HG03060 (cell line): ENCODE data around the gene RIMS4.
"Not testable (repeated sequence)": the region's sequence is repeated elsewhere in the genome, so short reads cannot be mapped to it uniquely, and the experiment has no call there.

ENCODE experiments used
- ATAC-seq: cut with Tn5 transposase; IDR thresholded peaks from one replicate; pipeline ENCODE4 v1.9.1; 2021; ENCODE audit warnings: low read depth, moderate number of reproducible peaks; ENCODE audit not compliant: unreplicated experiment

RIMS4 gene

GRCh38 chr20:44768256-44768655 is 42.1 kb downstream of the RIMS4 start:
- ATAC-seq, result no peak

GRCh38 chr20:44765701-44766347 is 44.5 kb downstream of the RIMS4 start:
- ATAC-seq, result no peak

GRCh38 chr20:44765091-44765490 is 45.3 kb downstream of the RIMS4 start:
- no peak for ATAC-seq

- not testable (repeated sequence) for ATAC-seq
These were observed 46.5 kb downstream of the RIMS4 start for GRCh38 chr20:44763798-44764197.

- ATAC-seq, result no peak
These were observed 47.7 kb downstream of the RIMS4 start for GRCh38 chr20:44762466-44763140.

- no peak for ATAC-seq
These were observed 48.9 kb downstream of the RIMS4 start for GRCh38 chr20:44761423-44761822.

- ATAC-seq, result no peak
These were observed 50.8 kb downstream of the RIMS4 start for GRCh38 chr20:44759595-44759994.

- ATAC-seq, result no peak
These were observed 51.9 kb downstream of the RIMS4 start for GRCh38 chr20:44758247-44759101.

- no peak for ATAC-seq
These were observed 53.4 kb downstream of the RIMS4 start for GRCh38 chr20:44756956-44757355.

- ATAC-seq, result no peak
These were observed 54.2 kb downstream of the RIMS4 start for GRCh38 chr20:44756011-44756688.

GRCh38 chr20:44754554-44754953 is 55.8 kb downstream of the RIMS4 start:
- no peak for ATAC-seq

GRCh38 chr20:44752099-44752931 is 58.0 kb downstream of the RIMS4 start:
- ATAC-seq, result no peak

- no peak for ATAC-seq
These were observed 60.1 kb downstream of the RIMS4 start for GRCh38 chr20:44750081-44750805.

GRCh38 chr20:44748005-44748370 is 62.4 kb downstream of the RIMS4 start:
- ATAC-seq, result no peak

GRCh38 chr20:44747166-44748004 is 63.0 kb downstream of the RIMS4 start:
- ATAC-seq, result no peak

GRCh38 chr20:44746367-44747165 is 63.8 kb downstream of the RIMS4 start:
- ATAC-seq, result no peak

GRCh38 chr20:44745598-44746366 is 64.6 kb downstream of the RIMS4 start, which contains the start of gene KCNK15:
Gene KCNK15, plus strand, starts transcription at chr20:44745865. Its CDS starts 46 bp downstream, at chr20:44745911.
- ATAC-seq, result no peak
